Measurements from ENCODE around the gene RPA3.

The RPA3 gene

GRCh38 chr7:7731732-7732131 lies 13.3 kb upstream of the RPA3 start:
- DNase-seq = no peak

- DNase-seq = no peak
These were observed 2.6 kb upstream of the RPA3 start for GRCh38 chr7:7720750-7721621.

- peak in 1 of 2 experiments; percentile 32 for DNase-seq
These were observed 1.8 kb upstream of the RPA3 start for GRCh38 chr7:7720193-7720592.

- peak; percentile 92 to 93 for DNase-seq
These were observed 829 bp upstream of the RPA3 start for GRCh38 chr7:7719236-7719635.

GRCh38 chr7:7713730-7714129 lies 4.7 kb downstream of the RPA3 start:
- no peak for DNase-seq

- no peak for DNase-seq
These were observed 7.9 kb downstream of the RPA3 start for GRCh38 chr7:7710469-7710868.

- DNase-seq = no peak
These were observed 9.1 kb downstream of the RPA3 start for GRCh38 chr7:7709291-7709690.

- peak; percentile 15 to 35 for DNase-seq
These were observed 10.6 kb downstream of the RPA3 start for GRCh38 chr7:7707806-7708205.

GRCh38 chr7:7707246-7707645 lies 11.2 kb downstream of the RPA3 start:
- DNase-seq = no peak

- DNase-seq = no peak
These were observed 11.7 kb downstream of the RPA3 start for GRCh38 chr7:7706556-7707172.

GRCh38 chr7:7706101-7706511 lies 12.3 kb downstream of the RPA3 start:
- DNase-seq = no peak

- DNase-seq = no peak
These were observed 13.1 kb downstream of the RPA3 start for GRCh38 chr7:7705318-7705717.

GRCh38 chr7:7704867-7705266 lies 13.5 kb downstream of the RPA3 start:
- DNase-seq = no peak

GRCh38 chr7:7703427-7703826 lies 15.0 kb downstream of the RPA3 start:
- no peak for DNase-seq

- DNase-seq = no peak
These were observed 15.6 kb downstream of the RPA3 start for GRCh38 chr7:7702826-7703225.

- peak in 1 of 2 experiments; percentile 46 for DNase-seq
These were observed 16.9 kb downstream of the RPA3 start for GRCh38 chr7:7701527-7701926.

GRCh38 chr7:7699970-7700369 lies 18.4 kb downstream of the RPA3 start:
- no peak for DNase-seq

- DNase-seq = no peak
These were observed 19.0 kb downstream of the RPA3 start for GRCh38 chr7:7699380-7699779.

GRCh38 chr7:7698930-7699329 lies 19.5 kb downstream of the RPA3 start:
- no peak for DNase-seq

GRCh38 chr7:7696458-7697119 lies 21.8 kb downstream of the RPA3 start:
- DNase-seq = no peak

GRCh38 chr7:7695111-7695817 lies 23.1 kb downstream of the RPA3 start:
- no peak for DNase-seq

- DNase-seq = no peak
These were observed 23.9 kb downstream of the RPA3 start for GRCh38 chr7:7694542-7694941.

GRCh38 chr7:7693881-7694280 lies 24.5 kb downstream of the RPA3 start:
- DNase-seq = no peak
